Prostate gland (tissue), 2 donors: ENCODE measurements around the gene ACADL.

Experiments
- POLR2A ChIP-seq: fragments of 450-650 bp; IDR thresholded peaks from one replicate; pipeline ENCODE4 v1.6.1; 2016; ENCODE audit warnings: antibody characterized with exemption, mild to moderate bottlenecking
- TF ChIP-seq, protein P1 (sequence below), 4 experiments: fragments of 200-600 bp in 2 of 4; fragments of 450-650 bp in 2 of 4; sonication (generic) in 2 of 4; IDR thresholded peaks; 1 replicate in 3 of 4; 2 replicates in 1 of 4; pipeline ENCODE4 v1.5.1; 2016 to 2019; ENCODE audit warnings: antibody characterized with exemption in 4 of 4, mild to moderate bottlenecking in 2 of 4, moderate library complexity in 2 of 4

DNA sequence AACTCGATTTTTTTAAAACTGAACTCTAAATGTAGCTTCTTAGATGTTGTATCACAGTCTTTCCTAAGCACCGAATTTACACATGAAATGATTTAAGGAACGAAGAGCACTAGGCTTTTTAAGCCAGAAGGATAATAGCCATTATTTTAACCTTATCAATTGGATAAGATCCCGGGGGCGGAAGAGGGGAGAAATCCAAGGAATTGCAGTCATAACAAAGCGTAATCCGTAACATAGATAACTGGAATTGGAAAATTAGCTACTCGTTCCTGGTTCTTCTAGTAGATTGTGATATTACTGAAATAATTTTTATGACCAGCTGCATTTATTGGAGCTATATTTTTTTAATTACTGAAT is 53.0 kb downstream of the ACADL start:
- TF ChIP-seq, protein P1, sequence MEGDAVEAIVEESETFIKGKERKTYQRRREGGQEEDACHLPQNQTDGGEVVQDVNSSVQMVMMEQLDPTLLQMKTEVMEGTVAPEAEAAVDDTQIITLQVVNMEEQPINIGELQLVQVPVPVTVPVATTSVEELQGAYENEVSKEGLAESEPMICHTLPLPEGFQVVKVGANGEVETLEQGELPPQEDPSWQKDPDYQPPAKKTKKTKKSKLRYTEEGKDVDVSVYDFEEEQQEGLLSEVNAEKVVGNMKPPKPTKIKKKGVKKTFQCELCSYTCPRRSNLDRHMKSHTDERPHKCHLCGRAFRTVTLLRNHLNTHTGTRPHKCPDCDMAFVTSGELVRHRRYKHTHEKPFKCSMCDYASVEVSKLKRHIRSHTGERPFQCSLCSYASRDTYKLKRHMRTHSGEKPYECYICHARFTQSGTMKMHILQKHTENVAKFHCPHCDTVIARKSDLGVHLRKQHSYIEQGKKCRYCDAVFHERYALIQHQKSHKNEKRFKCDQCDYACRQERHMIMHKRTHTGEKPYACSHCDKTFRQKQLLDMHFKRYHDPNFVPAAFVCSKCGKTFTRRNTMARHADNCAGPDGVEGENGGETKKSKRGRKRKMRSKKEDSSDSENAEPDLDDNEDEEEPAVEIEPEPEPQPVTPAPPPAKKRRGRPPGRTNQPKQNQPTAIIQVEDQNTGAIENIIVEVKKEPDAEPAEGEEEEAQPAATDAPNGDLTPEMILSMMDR (IDR thresholded peaks at IDR 0.05) = no peak
- no peak for TF ChIP-seq POLR2A
